Thoracic aorta (tissue), 2 donors: ENCODE data around the gene GAL3ST1. TPM values are rescaled to one million over a fixed set of nuclear protein-coding genes. Genes with fewer than 3 reads are reported as not detected.

Experiments
- ATAC-seq: fragments of 150-250 bp; one replicate; pipeline ENCODE4 v1.8.0; 2017; ENCODE audit warnings: low read depth; ENCODE audit not compliant: insufficient number of reproducible peaks, low FRiP score
- DNase-seq: peaks from one replicate; pipeline ENCODE4 v3.0.0-alpha.2; 2020; ENCODE audit warnings: low spot score
- H3K27ac ChIP-seq, 2 donors: fragments of 200-600 bp; sonication (generic); 1 replicate in 1 of 2; 2 replicates in 1 of 2; pipeline ENCODE4 v1.5.1; 2016; ENCODE audit warnings: mild to moderate bottlenecking in 2 of 2, moderate library complexity in 2 of 2
- H3K27me3 ChIP-seq: fragments of 200-600 bp; sonication (generic); replicated peaks from 2 replicates; pipeline ENCODE4 v1.6.0; 2016; ENCODE audit warnings: mild to moderate bottlenecking; ENCODE audit not compliant: insufficient read depth
- H3K36me3 ChIP-seq: fragments of 200-600 bp; sonication (generic); one replicate; pipeline ENCODE4 v1.5.1; 2016
- H3K4me1 ChIP-seq, 2 donors: fragments of 200-600 bp; sonication (generic); 1 replicate in 1 of 2; 2 replicates in 1 of 2; pipeline versions ENCODE4 v1.5.1 to v1.6.0; 2016; ENCODE audit warnings: low read depth in 2 of 2, mild to moderate bottlenecking in 1 of 2; ENCODE audit not compliant: control insufficient read depth in 1 of 2
- H3K4me3 ChIP-seq: fragments of 200-600 bp; sonication (generic); 2 replicates; pipeline ENCODE4 v1.5.1; 2016; ENCODE audit warnings: mild to moderate bottlenecking
- H3K9me3 ChIP-seq: fragments of 200-600 bp; sonication (generic); 2 replicates; pipeline ENCODE4 v1.5.1; 2016
- total RNA-seq, 2 donors: library from RNA; depleted of rRNA; stranded (reverse); fragments of >200 nt; gene quantifications; one replicate each; pipeline versions ENCODE4 v1.1.0 to v1.2.3, GENCODE V29; 2016
- TF ChIP-seq, protein P1 (sequence below): fragments of 200-600 bp; sonication (generic); IDR thresholded peaks from one replicate; pipeline ENCODE4 v1.5.1; 2019; ENCODE audit warnings: antibody characterized with exemption

Gene GAL3ST1
- total RNA-seq, 2 donors from 2014 or later: 1.5 to 2.2 TPM

DNA sequence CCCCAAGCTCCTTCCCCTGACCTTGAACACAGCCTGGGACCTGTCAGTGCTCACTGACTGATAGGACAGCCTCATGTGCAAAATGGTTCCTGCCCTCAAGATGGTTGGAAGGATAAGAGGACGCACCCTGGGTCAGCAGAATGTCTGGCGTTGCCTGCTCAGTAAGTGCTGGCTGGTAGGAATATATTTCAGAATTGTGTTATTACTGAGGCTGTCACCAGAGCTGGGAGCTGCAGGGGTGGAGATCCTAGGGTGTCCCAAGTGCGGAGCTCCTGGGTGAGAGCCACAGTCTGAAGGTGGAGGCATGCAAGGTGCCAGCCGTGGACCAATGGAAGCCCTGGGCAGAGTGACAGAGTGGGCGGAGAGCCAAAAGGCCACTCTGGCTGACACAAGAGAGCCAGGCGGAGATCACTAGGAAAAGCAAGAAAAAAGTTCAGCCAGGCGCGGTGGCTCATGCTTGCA, 67.9 kb downstream of the GAL3ST1 start:
- no peak overlapping the region for H3K27ac ChIP-seq
- H3K4me1 ChIP-seq: peaks cover 0 to 5% of the 10 kb centered on the region in 2 donors
- DNase-seq: no peak
- no peaks in the 10 kb centered on the region for H3K27me3 ChIP-seq
- no peaks in the 10 kb centered on the region for H3K36me3 ChIP-seq
- no peak overlapping the region for H3K4me3 ChIP-seq
- no peaks in the 10 kb centered on the region for H3K9me3 ChIP-seq
- TF ChIP-seq, protein P1, sequence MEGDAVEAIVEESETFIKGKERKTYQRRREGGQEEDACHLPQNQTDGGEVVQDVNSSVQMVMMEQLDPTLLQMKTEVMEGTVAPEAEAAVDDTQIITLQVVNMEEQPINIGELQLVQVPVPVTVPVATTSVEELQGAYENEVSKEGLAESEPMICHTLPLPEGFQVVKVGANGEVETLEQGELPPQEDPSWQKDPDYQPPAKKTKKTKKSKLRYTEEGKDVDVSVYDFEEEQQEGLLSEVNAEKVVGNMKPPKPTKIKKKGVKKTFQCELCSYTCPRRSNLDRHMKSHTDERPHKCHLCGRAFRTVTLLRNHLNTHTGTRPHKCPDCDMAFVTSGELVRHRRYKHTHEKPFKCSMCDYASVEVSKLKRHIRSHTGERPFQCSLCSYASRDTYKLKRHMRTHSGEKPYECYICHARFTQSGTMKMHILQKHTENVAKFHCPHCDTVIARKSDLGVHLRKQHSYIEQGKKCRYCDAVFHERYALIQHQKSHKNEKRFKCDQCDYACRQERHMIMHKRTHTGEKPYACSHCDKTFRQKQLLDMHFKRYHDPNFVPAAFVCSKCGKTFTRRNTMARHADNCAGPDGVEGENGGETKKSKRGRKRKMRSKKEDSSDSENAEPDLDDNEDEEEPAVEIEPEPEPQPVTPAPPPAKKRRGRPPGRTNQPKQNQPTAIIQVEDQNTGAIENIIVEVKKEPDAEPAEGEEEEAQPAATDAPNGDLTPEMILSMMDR: no peak
- ATAC-seq: no peak

Other genes with a start within 250 kb of the GAL3ST1 start
- gene TBC1D10A, start 247.7 kb downstream of the GAL3ST1 start, total RNA-seq: 10 to 100 TPM; 31.5 to 54.2 TPM
- 10 to 100 TPM; 56.7 to 77.0 TPM for gene SF3A1, start 217.8 kb downstream of the GAL3ST1 start, total RNA-seq
- gene CCDC157, start 217.7 kb downstream of the GAL3ST1 start, total RNA-seq: 1 to 10 TPM in 1 of 2 donors, under 1 TPM in 1; 0.27 to 2.9 TPM
- 10 to 100 TPM; 11.4 to 11.6 TPM for gene RNF215, start 187.3 kb downstream of the GAL3ST1 start, total RNA-seq
- gene SEC14L2, start 177.6 kb downstream of the GAL3ST1 start, total RNA-seq: 10 to 100 TPM in 1 of 2 donors, 1 to 10 TPM in 1; 6.4 to 18.3 TPM
- 1 to 10 TPM; 1.9 to 6.4 TPM for gene MTFP1, start 148.9 kb downstream of the GAL3ST1 start, total RNA-seq
- not detected for gene SEC14L3, start 102.6 kb downstream of the GAL3ST1 start, total RNA-seq
- gene SEC14L4, start 69.0 kb downstream of the GAL3ST1 start, total RNA-seq: not detected
- gene SEC14L6, start 27.9 kb downstream of the GAL3ST1 start, total RNA-seq: under 1 TPM; 0.27 to 0.56 TPM
- gene PES1, start 17.2 kb upstream of the GAL3ST1 start, total RNA-seq: 10 to 100 TPM; 30.5 to 58.6 TPM
- 10 to 100 TPM; 33.9 to 82.0 TPM for gene TCN2, start 32.5 kb upstream of the GAL3ST1 start, total RNA-seq
- 10 to 100 TPM; 12.8 to 16.9 TPM for gene SLC35E4, start 61.1 kb upstream of the GAL3ST1 start, total RNA-seq
- gene DUSP18, start 93.2 kb upstream of the GAL3ST1 start, total RNA-seq: 1 to 10 TPM; 4.1 TPM
- 1 to 10 TPM in 1 of 2 donors, under 1 TPM in 1; 0.71 to 3.0 TPM for gene OSBP2, start 120.2 kb upstream of the GAL3ST1 start, total RNA-seq